GM19467 (cell line): ENCODE data around the gene LRRC42.
"Not testable (repeated sequence)": the region's sequence is repeated elsewhere in the genome, so short reads cannot be mapped to it uniquely, and the experiment has no call there.

Experiments used
- ATAC-seq: cut with Tn5 transposase; IDR thresholded peaks from one replicate; pipeline ENCODE4 v1.9.1; 2021; ENCODE audit warnings: mild to moderate bottlenecking, moderate library complexity; ENCODE audit not compliant: unreplicated experiment

Gene LRRC42

GRCh38 chr1:53967409-53968124, 21.4 kb downstream of the LRRC42 start:
- no peak for ATAC-seq

GRCh38 chr1:53968125-53968513, 22.0 kb downstream of the LRRC42 start:
- ATAC-seq = no peak

GRCh38 chr1:53969323-53969722, 23.2 kb downstream of the LRRC42 start:
- ATAC-seq = not testable (repeated sequence)

- no peak for ATAC-seq
These were observed 25.6 kb downstream of the LRRC42 start for GRCh38 chr1:53971718-53972117.

- ATAC-seq = no peak
These were observed 29.7 kb downstream of the LRRC42 start for GRCh38 chr1:53975861-53976260.

- ATAC-seq = no peak
These were observed 33.7 kb downstream of the LRRC42 start for GRCh38 chr1:53979712-53980450.

GRCh38 chr1:53981220-53981619, 35.1 kb downstream of the LRRC42 start:
- ATAC-seq = no peak

GRCh38 chr1:53982034-53982762, 36.0 kb downstream of the LRRC42 start:
- no peak for ATAC-seq

- no peak for ATAC-seq
These were observed 36.6 kb downstream of the LRRC42 start for GRCh38 chr1:53982763-53983104.

GRCh38 chr1:53984726-53985125, 38.6 kb downstream of the LRRC42 start:
- ATAC-seq = no peak

- no peak for ATAC-seq
These were observed 40.3 kb downstream of the LRRC42 start for GRCh38 chr1:53986458-53986857.

GRCh38 chr1:53987880-53988279, 41.7 kb downstream of the LRRC42 start:
- ATAC-seq = no peak

GRCh38 chr1:53992085-53992874, 46.1 kb downstream of the LRRC42 start:
- ATAC-seq = no peak

GRCh38 chr1:53994516-53994915, 48.4 kb downstream of the LRRC42 start:
- ATAC-seq = not testable (repeated sequence)

- ATAC-seq = no peak
These were observed 49.5 kb downstream of the LRRC42 start for GRCh38 chr1:53995683-53996082.

GRCh38 chr1:53998223-53998622, 52.1 kb downstream of the LRRC42 start:
- ATAC-seq = no peak

- ATAC-seq = no peak
These were observed 53.8 kb downstream of the LRRC42 start for GRCh38 chr1:53999920-54000319.

- no peak for ATAC-seq
These were observed 55.4 kb downstream of the LRRC42 start for GRCh38 chr1:54001591-54001990.

- ATAC-seq = no peak
These were observed 56.5 kb downstream of the LRRC42 start for GRCh38 chr1:54002544-54003248.

- no peak for ATAC-seq
These were observed 57.1 kb downstream of the LRRC42 start for GRCh38 chr1:54003249-54003646.
